NCI-H1930 (cell line): ENCODE data around the gene LHFPL3.

ENCODE experiments used
- DNase-seq, 2 experiments: peaks; one replicate each; lab custom pipeline; 2025; lab: John Stamatoyannopoulos, UW

The LHFPL3 gene

GRCh38 chr7:104848138-104848990, 520.0 kb downstream of the LHFPL3 start:
- DNase-seq = peak; percentile 18 to 60

GRCh38 chr7:104850374-104850773, 522.0 kb downstream of the LHFPL3 start:
- no peak for DNase-seq

GRCh38 chr7:104851268-104851667, 522.9 kb downstream of the LHFPL3 start:
- no peak for DNase-seq

- DNase-seq = no peak
Measured at GRCh38 chr7:104852386-104852785, 524.0 kb downstream of the LHFPL3 start.

- DNase-seq = no peak
Measured at GRCh38 chr7:104855861-104856260, 527.5 kb downstream of the LHFPL3 start.

- DNase-seq = no peak
Measured at GRCh38 chr7:104857458-104858425, 529.3 kb downstream of the LHFPL3 start.

GRCh38 chr7:104859754-104860426, 531.5 kb downstream of the LHFPL3 start:
- DNase-seq = no peak

GRCh38 chr7:104861729-104862390, 533.5 kb downstream of the LHFPL3 start:
- DNase-seq = no peak

- peak; percentile 24 to 39 for DNase-seq
Measured at GRCh38 chr7:104862719-104863118, 534.3 kb downstream of the LHFPL3 start.

GRCh38 chr7:104873401-104873800, 545.0 kb downstream of the LHFPL3 start:
- DNase-seq = no peak

- no peak for DNase-seq
Measured at GRCh38 chr7:104878577-104878976, 550.2 kb downstream of the LHFPL3 start.

- DNase-seq = no peak
Measured at GRCh38 chr7:104883248-104883717, 554.9 kb downstream of the LHFPL3 start.

- peak; percentile 44 to 52 for DNase-seq
Measured at GRCh38 chr7:104883718-104884452, 555.5 kb downstream of the LHFPL3 start.

GRCh38 chr7:104886651-104887050, 558.2 kb downstream of the LHFPL3 start:
- no peak for DNase-seq

GRCh38 chr7:104890216-104890615, 561.8 kb downstream of the LHFPL3 start:
- no peak for DNase-seq

- no peak for DNase-seq
Measured at GRCh38 chr7:104891949-104892348, 563.5 kb downstream of the LHFPL3 start.

GRCh38 chr7:104894314-104894713, 565.9 kb downstream of the LHFPL3 start:
- no peak for DNase-seq

- DNase-seq = no peak
Measured at GRCh38 chr7:104894726-104895521, 566.5 kb downstream of the LHFPL3 start.

- DNase-seq = no peak
Measured at GRCh38 chr7:104895522-104896236, 567.3 kb downstream of the LHFPL3 start.
